H1 (cell line): Measurements from ENCODE around the gene ZDHHC22.

Source experiments
- CREB1 ChIP-seq: IDR thresholded peaks from 2 replicates; pipeline ENCODE4 v1.6.1; 2012; ENCODE audit warnings: inconsistent platforms
- CTCF ChIP-seq, 3 experiments: IDR thresholded peaks; 1 replicate in 2 of 3; 2 replicates in 1 of 3; pipeline versions ENCODE4 v1.5.1 to v1.6.1; 2011; ENCODE audit warnings: low read length in 3 of 3, mild to moderate bottlenecking in 3 of 3, inconsistent platforms in 2 of 3, low read depth in 1 of 3, moderate library complexity in 1 of 3; ENCODE audit not compliant: insufficient read depth in 1 of 3; ENCODE audit errors: control extremely low read depth in 1 of 3
- EGR1 ChIP-seq: IDR thresholded peaks from 2 replicates; pipeline ENCODE4 v1.6.1; 2011; ENCODE audit warnings: low read depth, low read length, borderline replicate concordance
- EP300 ChIP-seq, 2 experiments: IDR thresholded peaks; 1 replicate in 1 of 2; 2 replicates in 1 of 2; pipeline ENCODE4 v1.6.1; 2011 to 2012; ENCODE audit warnings: low read depth in 2 of 2, low read length in 2 of 2, mild to moderate bottlenecking in 2 of 2, borderline replicate concordance in 1 of 2, inconsistent platforms in 1 of 2, moderate library complexity in 1 of 2
- KDM1A ChIP-seq: fragments of 200-600, 300-600 bp; sonication (generic); IDR thresholded peaks from 2 replicates; pipeline ENCODE4 v1.7.1; 2016; ENCODE audit warnings: mild to moderate bottlenecking, low read length, borderline replicate concordance
- POLR2AphosphoS5 ChIP-seq: IDR thresholded peaks from 2 replicates; pipeline ENCODE4 v1.6.1; 2011; ENCODE audit warnings: low read depth, low read length
- RAD21 ChIP-seq, 2 experiments: IDR thresholded peaks in 1 of 2; conservative IDR thresholded peaks in 1 of 2; 2 replicates each; pipeline ENCODE4 v1.6.1; 2011; ENCODE audit warnings: low read depth in 2 of 2, low read length in 2 of 2, improper control_type of control experiment in 1 of 2, inconsistent platforms in 1 of 2, mild to moderate bottlenecking in 1 of 2, moderate library complexity in 1 of 2

GRCh38 chr14:77131206-77131605 lies 10.4 kb downstream of the ZDHHC22 start:
- no peak for TF ChIP-seq EP300 (IDR thresholded peaks at IDR 0.05; ENCODE audit: borderline replicate concordance in 1 of 2, low read depth in 2 of 2, low read length in 2 of 2)
- TF ChIP-seq RAD21 (IDR thresholded peaks at IDR 0.05 in 1 of 2, conservative IDR thresholded peaks at IDR 0.05 in 1 of 2; ENCODE audit: low read depth in 2 of 2, low read length in 2 of 2) = no peak
- TF ChIP-seq CREB1 = no peak
- TF ChIP-seq POLR2AphosphoS5 = no peak
- TF ChIP-seq KDM1A = no peak
- no peak for TF ChIP-seq CTCF (IDR thresholded peaks at IDR 0.05; ENCODE audit: control extremely low read depth in 1 of 3, insufficient read depth in 1 of 3, low read depth in 1 of 3, low read length in 3 of 3)
- TF ChIP-seq EGR1 = no peak
